ENCODE measurements around the gene SPATS2L. TPM values are rescaled to one million over a fixed set of nuclear protein-coding genes. Genes with fewer than 3 reads are reported as not detected.

SPATS2L gene
- total RNA-seq, 1 donor from 2014 or later, result 65.6 TPM

GRCh38 chr2:200414367-200414766, 107.9 kb downstream of the SPATS2L start:
- Histone ChIP-seq H3K27ac (no peak overlapping the region), H3K36me3 (peaks cover 0 to 13% of the 10 kb centered on the region in 2 donors), H3K4me3 (no peak overlapping the region), H3K9me3 (no peaks in the 10 kb centered on the region), H3K27me3 (no peaks in the 10 kb centered on the region), H3K4me1 (peaks cover 8% of the 10 kb centered on the region)
- no peak for DNase-seq (ENCODE audit: extremely low spot score in 2 of 2)
- intact Hi-C loops (cut with DNase I), result no loop called here
- TF ChIP-seq POLR2A (IDR thresholded peaks at IDR 0.05), result no peak
- no peak for TF ChIP-seq POLR2AphosphoS5 (IDR thresholded peaks at IDR 0.05; ENCODE audit: insufficient read depth in 1 of 2, low read depth in 1 of 2)
- no peak for TF ChIP-seq CTCF (IDR thresholded peaks at IDR 0.05)

DNA sequence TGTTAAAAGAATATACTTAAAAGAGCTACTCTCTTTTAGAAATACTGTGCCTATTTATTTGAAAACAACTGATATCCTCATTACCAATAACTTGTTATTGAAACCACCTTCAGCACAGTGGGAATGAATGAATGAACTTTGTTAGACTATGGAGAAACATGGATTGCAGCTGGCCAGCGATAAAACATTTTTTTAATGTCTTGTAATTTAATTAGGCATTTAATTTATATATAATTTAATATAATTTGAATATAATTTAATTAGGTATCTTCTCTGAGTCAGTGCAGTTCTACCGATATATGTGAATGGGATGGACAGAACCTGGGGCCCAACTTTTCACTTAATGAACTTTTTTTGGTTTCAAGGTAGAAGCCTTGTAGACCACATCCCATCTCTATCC, 109.0 kb downstream of the SPATS2L start:
- no peaks in the 10 kb centered on the region for H3K27me3 ChIP-seq
- no peak overlapping the region for H3K27ac ChIP-seq
- DNase-seq (ENCODE audit: extremely low spot score in 2 of 2), result no peak
- intact Hi-C loops (cut with DNase I), result no loop called here
- peaks cover 3% of the 10 kb centered on the region for H3K4me1 ChIP-seq
- no peak overlapping the region for H3K4me3 ChIP-seq
- peaks cover 0 to 24% of the 10 kb centered on the region in 2 donors for H3K36me3 ChIP-seq
- no peaks in the 10 kb centered on the region for H3K9me3 ChIP-seq
- no peak for TF ChIP-seq POLR2AphosphoS5 (IDR thresholded peaks at IDR 0.05; ENCODE audit: insufficient read depth in 1 of 2, low read depth in 1 of 2)
- TF ChIP-seq CTCF (IDR thresholded peaks at IDR 0.05), result no peak
- no peak for TF ChIP-seq POLR2A (IDR thresholded peaks at IDR 0.05)

DNA sequence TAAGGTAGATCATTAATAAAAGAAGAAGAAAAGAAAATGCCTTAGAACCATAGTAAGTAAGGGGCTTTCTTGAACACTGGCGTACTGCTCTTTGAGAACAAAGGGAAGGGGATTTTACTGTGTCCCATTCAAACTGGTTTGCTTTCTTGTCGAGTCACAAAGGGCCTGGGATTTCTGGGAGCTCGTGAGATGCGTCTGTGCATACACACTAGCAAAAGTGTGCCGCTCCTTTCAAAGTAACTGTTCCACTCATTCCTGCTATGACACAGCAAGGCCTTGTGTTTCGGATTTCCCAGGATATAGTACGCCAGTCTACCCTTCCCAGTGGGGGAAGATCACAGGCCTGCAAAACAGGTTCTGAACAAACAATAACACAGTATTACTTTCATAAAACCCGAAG, 110.4 kb downstream of the SPATS2L start:
- no peaks in the 10 kb centered on the region for H3K27me3 ChIP-seq
- intact Hi-C loops (cut with DNase I), result no loop called here
- H3K4me3 ChIP-seq, result no peak overlapping the region
- no peak overlapping the region for H3K27ac ChIP-seq
- DNase-seq (ENCODE audit: extremely low spot score in 2 of 2), result no peak
- TF ChIP-seq POLR2A (IDR thresholded peaks at IDR 0.05), result no peak
- TF ChIP-seq CTCF (IDR thresholded peaks at IDR 0.05), result no peak
- TF ChIP-seq POLR2AphosphoS5 (IDR thresholded peaks at IDR 0.05; ENCODE audit: insufficient read depth in 1 of 2, low read depth in 1 of 2), result no peak
- H3K36me3 ChIP-seq, result peaks cover 0 to 36% of the 10 kb centered on the region in 2 donors
- no peaks in the 10 kb centered on the region for H3K9me3 ChIP-seq
- H3K4me1 ChIP-seq, result no peaks in the 10 kb centered on the region

- TF ChIP-seq CTCF (IDR thresholded peaks at IDR 0.05) (no peak), POLR2A (IDR thresholded peaks at IDR 0.05) (no peak), POLR2AphosphoS5 (IDR thresholded peaks at IDR 0.05; ENCODE audit: insufficient read depth in 1 of 2, low read depth in 1 of 2) (no peak)
- Histone ChIP-seq H3K36me3 (peaks cover 0 to 40% of the 10 kb centered on the region in 2 donors), H3K9me3 (no peaks in the 10 kb centered on the region), H3K27ac (no peak overlapping the region), H3K4me3 (no peak overlapping the region), H3K27me3 (no peaks in the 10 kb centered on the region), H3K4me1 (no peaks in the 10 kb centered on the region)
- no peak for DNase-seq (ENCODE audit: extremely low spot score in 2 of 2)
- intact Hi-C loops (cut with DNase I), result no loop called here
These were observed 110.9 kb downstream of the SPATS2L start for GRCh38 chr2:200417366-200417765.

- peaks cover 0 to 38% of the 10 kb centered on the region in 2 donors for H3K36me3 ChIP-seq
- H3K4me3 ChIP-seq, result no peak overlapping the region
- TF ChIP-seq POLR2A (IDR thresholded peaks at IDR 0.05) (no peak), POLR2AphosphoS5 (IDR thresholded peaks at IDR 0.05; ENCODE audit: insufficient read depth in 1 of 2, low read depth in 1 of 2) (no peak), CTCF (IDR thresholded peaks at IDR 0.05) (no peak)
- H3K27me3 ChIP-seq, result no peaks in the 10 kb centered on the region
- H3K4me1 ChIP-seq, result no peaks in the 10 kb centered on the region
- no peak for DNase-seq (ENCODE audit: extremely low spot score in 2 of 2)
- no peak overlapping the region for H3K27ac ChIP-seq
- no peaks in the 10 kb centered on the region for H3K9me3 ChIP-seq
- intact Hi-C loops (cut with DNase I), result no loop called here
These were observed 111.9 kb downstream of the SPATS2L start for GRCh38 chr2:200418399-200418798.
